ENCODE measurements around the gene PRTG.

Gene PRTG

DNA sequence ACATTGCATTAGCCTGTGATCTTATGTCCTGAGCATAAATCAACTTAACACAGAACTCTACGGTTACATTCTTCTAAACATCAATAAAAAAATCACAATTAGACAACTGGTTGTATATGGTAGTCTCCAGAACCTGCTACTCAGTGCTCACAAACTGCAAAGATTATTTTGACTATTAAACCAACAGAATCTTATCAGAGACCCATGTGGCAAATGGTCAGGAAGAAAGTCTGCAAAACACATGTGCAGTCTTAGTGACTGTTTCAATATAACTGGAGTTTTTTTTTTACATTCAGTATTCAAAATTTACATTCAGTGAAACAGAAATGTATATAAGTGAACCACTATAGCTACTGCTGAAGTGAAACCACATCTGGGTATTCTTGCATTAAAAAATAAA, 127.5 kb downstream of the PRTG start:
- no peak overlapping the region for H3K4me2 ChIP-seq (ENCODE audit: low read length)
- no peaks in the 10 kb centered on the region for H3K36me3 ChIP-seq (ENCODE audit: control insufficient read depth, low read length)
- peaks cover 14% of the 10 kb centered on the region; the same call in 1 of the 2 replicates for H3K27me3 ChIP-seq (ENCODE audit: control insufficient read depth, low read length)
- no peak for TF ChIP-seq EZH2phosphoT487 (IDR thresholded peaks at IDR 0.05; ENCODE audit: borderline replicate concordance, low read length)
- TF ChIP-seq, protein P1, sequence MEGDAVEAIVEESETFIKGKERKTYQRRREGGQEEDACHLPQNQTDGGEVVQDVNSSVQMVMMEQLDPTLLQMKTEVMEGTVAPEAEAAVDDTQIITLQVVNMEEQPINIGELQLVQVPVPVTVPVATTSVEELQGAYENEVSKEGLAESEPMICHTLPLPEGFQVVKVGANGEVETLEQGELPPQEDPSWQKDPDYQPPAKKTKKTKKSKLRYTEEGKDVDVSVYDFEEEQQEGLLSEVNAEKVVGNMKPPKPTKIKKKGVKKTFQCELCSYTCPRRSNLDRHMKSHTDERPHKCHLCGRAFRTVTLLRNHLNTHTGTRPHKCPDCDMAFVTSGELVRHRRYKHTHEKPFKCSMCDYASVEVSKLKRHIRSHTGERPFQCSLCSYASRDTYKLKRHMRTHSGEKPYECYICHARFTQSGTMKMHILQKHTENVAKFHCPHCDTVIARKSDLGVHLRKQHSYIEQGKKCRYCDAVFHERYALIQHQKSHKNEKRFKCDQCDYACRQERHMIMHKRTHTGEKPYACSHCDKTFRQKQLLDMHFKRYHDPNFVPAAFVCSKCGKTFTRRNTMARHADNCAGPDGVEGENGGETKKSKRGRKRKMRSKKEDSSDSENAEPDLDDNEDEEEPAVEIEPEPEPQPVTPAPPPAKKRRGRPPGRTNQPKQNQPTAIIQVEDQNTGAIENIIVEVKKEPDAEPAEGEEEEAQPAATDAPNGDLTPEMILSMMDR (IDR thresholded peaks at IDR 0.05; ENCODE audit: low read depth, low read length, poor library complexity, severe bottlenecking): no peak
- H3K4me3 ChIP-seq (ENCODE audit: low read length): no peak overlapping the region
- no peaks in the 10 kb centered on the region for H4K20me1 ChIP-seq (ENCODE audit: control insufficient read depth, insufficient read depth, low read depth, low read length)
- no peaks in the 10 kb centered on the region for H3K9me3 ChIP-seq (ENCODE audit: control insufficient read depth, insufficient read depth, low read length)
- H3K79me2 ChIP-seq (ENCODE audit: control insufficient read depth, low read length): no peaks in the 10 kb centered on the region
- H3F3A ChIP-seq (ENCODE audit: control insufficient read depth, insufficient read depth): no peaks in the 10 kb centered on the region
- H3K4me1 ChIP-seq (ENCODE audit: control insufficient read depth, low read length): no peaks in the 10 kb centered on the region
- H3K9me2 ChIP-seq (replicated peaks; ENCODE audit: control insufficient read depth, low read length): no peaks in the 10 kb centered on the region
- no peak overlapping the region for H3K27ac ChIP-seq (ENCODE audit: low read depth, low read length)

DNA sequence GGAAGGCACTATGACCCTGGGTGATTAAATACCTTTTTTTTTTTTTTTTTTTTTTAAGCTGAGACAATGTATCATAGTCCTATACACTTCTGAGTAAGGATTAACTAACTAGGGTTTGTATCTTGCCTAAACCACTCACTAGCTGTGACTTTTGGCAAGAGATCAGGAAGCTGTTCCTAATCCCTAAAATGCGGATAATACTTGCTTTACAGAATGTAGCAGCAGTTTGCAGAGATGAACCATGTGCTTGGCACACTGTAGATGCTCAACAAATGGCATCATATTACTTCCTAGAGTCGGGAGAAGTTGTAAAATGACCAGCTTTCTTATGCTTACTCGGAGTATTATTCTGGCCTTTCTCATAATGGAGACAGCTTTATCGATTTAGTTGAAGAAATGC, 129.2 kb downstream of the PRTG start:
- Histone ChIP-seq H3K4me2 (ENCODE audit: low read length) (no peak overlapping the region), H3K9me2 (replicated peaks; ENCODE audit: control insufficient read depth, low read length) (no peaks in the 10 kb centered on the region), H4K20me1 (ENCODE audit: control insufficient read depth, insufficient read depth, low read depth, low read length) (no peaks in the 10 kb centered on the region), H3K9me3 (ENCODE audit: control insufficient read depth, insufficient read depth, low read length) (no peaks in the 10 kb centered on the region), H3K4me1 (ENCODE audit: control insufficient read depth, low read length) (no peaks in the 10 kb centered on the region), H3K36me3 (ENCODE audit: control insufficient read depth, low read length) (no peaks in the 10 kb centered on the region), H3K79me2 (ENCODE audit: control insufficient read depth, low read length) (no peaks in the 10 kb centered on the region), H3K4me3 (ENCODE audit: low read length) (no peak overlapping the region), H3K27me3 (ENCODE audit: control insufficient read depth, low read length) (peaks cover 14% of the 10 kb centered on the region; the same call in 1 of the 2 replicates), H3F3A (ENCODE audit: control insufficient read depth, insufficient read depth) (no peaks in the 10 kb centered on the region), H3K27ac (ENCODE audit: low read depth, low read length) (no peak overlapping the region)
- TF ChIP-seq, protein P1 (IDR thresholded peaks at IDR 0.05; ENCODE audit: low read depth, low read length, poor library complexity, severe bottlenecking): no peak
- TF ChIP-seq EZH2phosphoT487 (IDR thresholded peaks at IDR 0.05; ENCODE audit: borderline replicate concordance, low read length): no peak

DNA sequence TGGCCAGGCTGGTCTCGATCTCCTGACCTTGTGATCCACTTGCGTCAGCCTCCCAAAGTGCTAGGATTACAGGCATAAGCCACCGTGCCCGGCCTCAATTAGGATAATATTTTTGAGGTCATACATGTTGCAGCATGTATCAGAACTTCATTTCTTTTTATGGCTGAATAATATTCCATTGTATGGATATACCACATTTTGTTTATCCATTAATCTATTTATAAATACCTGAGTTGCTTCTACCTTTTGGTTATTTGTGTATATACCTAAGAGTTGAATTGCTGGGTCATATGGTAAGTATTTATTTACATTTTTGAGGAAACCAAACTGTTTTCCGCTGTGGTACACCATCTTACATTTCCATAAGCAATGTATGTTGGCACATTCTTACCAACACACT, 136.7 kb downstream of the PRTG start:
- no peaks in the 10 kb centered on the region for H3K9me3 ChIP-seq (ENCODE audit: control insufficient read depth, insufficient read depth, low read length)
- no peaks in the 10 kb centered on the region for H3K27me3 ChIP-seq (ENCODE audit: control insufficient read depth, low read length)
- no peaks in the 10 kb centered on the region for H3K9me2 ChIP-seq (replicated peaks; ENCODE audit: control insufficient read depth, low read length)
- no peak overlapping the region for H3K4me2 ChIP-seq (ENCODE audit: low read length)
- H3K79me2 ChIP-seq (ENCODE audit: control insufficient read depth, low read length): no peaks in the 10 kb centered on the region
- no peaks in the 10 kb centered on the region for H4K20me1 ChIP-seq (ENCODE audit: control insufficient read depth, insufficient read depth, low read depth, low read length)
- no peaks in the 10 kb centered on the region for H3K36me3 ChIP-seq (ENCODE audit: control insufficient read depth, low read length)
- H3K4me1 ChIP-seq (ENCODE audit: control insufficient read depth, low read length): no peaks in the 10 kb centered on the region
- H3K27ac ChIP-seq (ENCODE audit: low read depth, low read length): no peak overlapping the region
- H3F3A ChIP-seq (ENCODE audit: control insufficient read depth, insufficient read depth): no peaks in the 10 kb centered on the region
- TF ChIP-seq EZH2phosphoT487 (IDR thresholded peaks at IDR 0.05; ENCODE audit: borderline replicate concordance, low read length): no peak
- TF ChIP-seq, protein P1 (IDR thresholded peaks at IDR 0.05; ENCODE audit: low read depth, low read length, poor library complexity, severe bottlenecking): no peak
- no peak overlapping the region for H3K4me3 ChIP-seq (ENCODE audit: low read length)

DNA sequence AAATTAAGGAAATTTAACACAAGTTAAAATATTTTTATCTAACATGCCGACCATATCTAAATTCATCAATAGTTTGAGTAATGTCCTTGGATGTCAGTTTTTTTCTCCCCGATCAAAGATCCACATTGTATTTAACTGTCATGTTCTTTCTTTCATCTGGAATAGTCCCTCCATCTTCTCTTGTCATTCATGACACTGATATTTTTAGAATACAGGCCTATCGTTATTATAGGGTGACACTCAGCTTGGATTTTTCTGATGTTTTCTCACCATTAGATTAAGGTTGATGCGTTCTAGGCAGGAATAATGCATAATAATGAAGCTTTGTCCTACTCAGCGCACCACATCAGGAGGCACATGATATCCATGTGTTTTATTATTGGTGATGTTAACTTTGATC, 141.6 kb downstream of the PRTG start:
- H4K20me1 ChIP-seq (ENCODE audit: control insufficient read depth, insufficient read depth, low read depth, low read length): no peaks in the 10 kb centered on the region
- no peak overlapping the region for H3K27ac ChIP-seq (ENCODE audit: low read depth, low read length)
- H3K4me2 ChIP-seq (ENCODE audit: low read length): no peak overlapping the region
- H3K36me3 ChIP-seq (ENCODE audit: control insufficient read depth, low read length): no peaks in the 10 kb centered on the region
- H3K4me1 ChIP-seq (ENCODE audit: control insufficient read depth, low read length): no peaks in the 10 kb centered on the region
- H3K9me3 ChIP-seq (ENCODE audit: control insufficient read depth, insufficient read depth, low read length): no peaks in the 10 kb centered on the region
- H3K4me3 ChIP-seq (ENCODE audit: low read length): no peak overlapping the region
- H3K79me2 ChIP-seq (ENCODE audit: control insufficient read depth, low read length): no peaks in the 10 kb centered on the region
- H3K9me2 ChIP-seq (replicated peaks; ENCODE audit: control insufficient read depth, low read length): no peaks in the 10 kb centered on the region
- H3F3A ChIP-seq (ENCODE audit: control insufficient read depth, insufficient read depth): no peaks in the 10 kb centered on the region
- no peaks in the 10 kb centered on the region for H3K27me3 ChIP-seq (ENCODE audit: control insufficient read depth, low read length)
- TF ChIP-seq, protein P1 (IDR thresholded peaks at IDR 0.05; ENCODE audit: low read depth, low read length, poor library complexity, severe bottlenecking): no peak
- no peak for TF ChIP-seq EZH2phosphoT487 (IDR thresholded peaks at IDR 0.05; ENCODE audit: borderline replicate concordance, low read length)

All from DOHH2 (cell line).